ENCODE measurements around the gene CNTLN.

GRCh38 chr9:17535176-17535575 is 400.3 kb downstream of the CNTLN start:
- TF ChIP-seq YY1 (IDR thresholded peaks at IDR 0.05; ENCODE audit: low read depth) (no peak), EP300 (IDR thresholded peaks at IDR 0.05; ENCODE audit: borderline replicate concordance) (no peak), TCF12 (IDR thresholded peaks at IDR 0.05; ENCODE audit: low read depth) (no peak), TEAD4 (IDR thresholded peaks at IDR 0.05) (no peak)

All from Ishikawa (cell line).